WTC11 (cell line): ENCODE results near the gene SELENOF. TPM values are rescaled to one million over a fixed set of nuclear protein-coding genes. Genes with fewer than 3 reads are reported as not detected.

Experiments
- ATAC-seq: fragments of 200-7000 bp; cut with Tn5 transposase; 2 replicates; pipeline ENCODE4 v1.10.0; 2021; ENCODE audit warnings: mild to moderate bottlenecking, moderate library complexity
- CTCF ChIA-PET: fragments of 300-600 bp; sonication (Branson Sonifier 250); formaldehyde crosslinking; loops from one replicate; lab custom pipeline; 2021; ENCODE audit warnings: antibody characterized with exemption; lab: Charles Lee
- POLR2A ChIA-PET: fragments of 350-600 bp; sonication (Branson Sonifier 250); formaldehyde crosslinking; loops from one replicate; lab custom pipeline; 2021; ENCODE audit warnings: antibody characterized with exemption; lab: Charles Lee
- DNase-seq: peaks from one replicate; pipeline ENCODE4 v3.0.0; 2021; ENCODE audit warnings: low spot score
- H3K27ac Mint-ChIP-seq: 2 replicates; pipeline ENCODE4 v1.8.0; 2021; ENCODE audit warnings: mixed read lengths
- H3K27me3 Mint-ChIP-seq: 2 replicates; pipeline ENCODE4 v1.8.0; 2021; ENCODE audit warnings: low read depth, mild to moderate bottlenecking, moderate library complexity, mixed read lengths
- H3K36me3 Mint-ChIP-seq: 2 replicates; pipeline ENCODE4 v1.8.0; 2021; ENCODE audit warnings: mixed read lengths
- H3K4me1 Mint-ChIP-seq: 2 replicates; pipeline ENCODE4 v1.8.0; 2022; ENCODE audit warnings: mixed read lengths
- H3K4me3 Mint-ChIP-seq: 2 replicates; pipeline ENCODE4 v1.8.0; 2021; ENCODE audit warnings: mild to moderate bottlenecking, moderate library complexity, mixed read lengths
- H3K9me3 Mint-ChIP-seq: 2 replicates; pipeline ENCODE4 v1.8.0; 2021; ENCODE audit warnings: mixed read lengths
- ARID4B ChIP-seq: sonication (generic); formaldehyde crosslinking; IDR thresholded peaks from 2 replicates; pipeline ENCODE4 v1.8.0; 2023; ENCODE audit warnings: missing genetic modification reagents, mild to moderate bottlenecking, borderline replicate concordance
- ATF6 ChIP-seq: sonication (generic); formaldehyde crosslinking; IDR thresholded peaks from 2 replicates; pipeline ENCODE4 v1.8.1; 2023; ENCODE audit warnings: mild to moderate bottlenecking, missing genetic modification reagents
- EMX1 ChIP-seq: fragments of 250-450 bp; sonication (Bioruptor Pico); IDR thresholded peaks from 2 replicates; pipeline ENCODE4 v1.8.0; 2021; ENCODE audit warnings: mild to moderate bottlenecking
- ERG ChIP-seq: fragments of 250-450 bp; sonication (Bioruptor Pico); IDR thresholded peaks from 2 replicates; pipeline ENCODE4 v1.8.0; 2021; ENCODE audit warnings: mild to moderate bottlenecking
- FOXK1 ChIP-seq: sonication (generic); formaldehyde crosslinking; IDR thresholded peaks from 2 replicates; pipeline ENCODE4 v1.8.0; 2022; ENCODE audit warnings: mild to moderate bottlenecking, moderate library complexity, missing genetic modification reagents
- GRHL2 ChIP-seq: fragments of 250-450 bp; sonication (Bioruptor Pico); IDR thresholded peaks from 2 replicates; pipeline ENCODE4 v1.8.0; 2022; ENCODE audit warnings: mild to moderate bottlenecking, moderate library complexity; ENCODE audit not compliant: insufficient replicate concordance, severe bottlenecking
- HMGA2 ChIP-seq: fragments of 250-450 bp; sonication (Bioruptor Pico); IDR thresholded peaks from 2 replicates; pipeline ENCODE4 v1.4.0; 2021; ENCODE audit warnings: mild to moderate bottlenecking, moderate library complexity
- JUN ChIP-seq: sonication (generic); formaldehyde crosslinking; IDR thresholded peaks from 2 replicates; pipeline ENCODE4 v1.8.0; 2023; ENCODE audit warnings: mild to moderate bottlenecking, missing genetic modification reagents
- MAX ChIP-seq: sonication (generic); formaldehyde crosslinking; IDR thresholded peaks from 2 replicates; pipeline ENCODE4 v1.8.0; 2022; ENCODE audit warnings: mild to moderate bottlenecking, missing genetic modification reagents
- PRRX2 ChIP-seq: fragments of 250-450 bp; sonication (Bioruptor Pico); IDR thresholded peaks from 2 replicates; pipeline ENCODE4 v1.8.0; 2021; ENCODE audit warnings: mild to moderate bottlenecking
- STAT6 ChIP-seq: sonication (generic); formaldehyde crosslinking; conservative IDR thresholded peaks from 2 replicates; pipeline ENCODE4 v1.8.1; 2023; ENCODE audit warnings: mild to moderate bottlenecking, low read depth, missing genetic modification reagents, moderate library complexity
- ZBTB21 ChIP-seq: sonication (generic); formaldehyde crosslinking; IDR thresholded peaks from 2 replicates; pipeline ENCODE4 v1.8.1; 2023; ENCODE audit warnings: mild to moderate bottlenecking, missing genetic modification reagents, borderline replicate concordance
- ZMAT4 ChIP-seq: fragments of 250-450 bp; sonication (Bioruptor Pico); IDR thresholded peaks from 2 replicates; pipeline ENCODE4 v1.9.0; 2021; ENCODE audit warnings: mild to moderate bottlenecking
- ZNF232 ChIP-seq: sonication (generic); formaldehyde crosslinking; IDR thresholded peaks from 2 replicates; pipeline ENCODE4 v1.8.0; 2022; ENCODE audit warnings: mild to moderate bottlenecking, missing genetic modification reagents
- ZNF263 ChIP-seq: sonication (generic); formaldehyde crosslinking; IDR thresholded peaks from 2 replicates; pipeline ENCODE4 v1.8.1; 2022; ENCODE audit warnings: low read depth, mild to moderate bottlenecking, moderate library complexity, missing genetic modification reagents
- ZNF416 ChIP-seq: fragments of 250-450 bp; sonication (Bioruptor Pico); IDR thresholded peaks from 2 replicates; pipeline ENCODE4 v1.9.0; 2021; ENCODE audit warnings: mild to moderate bottlenecking, inconsistent platforms
- total RNA-seq: library from RNA; stranded (reverse); gene quantifications from 3 replicates; pipeline ENCODE4 v1.2.3, GENCODE V29; 2021

The SELENOF gene
- total RNA-seq, 1 experiment from 2014 or later, result 156 TPM

GRCh38 chr1:86865973-86866637, 47.8 kb downstream of the SELENOF start:
- Mint-ChIP-seq H3K27me3 (no peaks in the 10 kb centered on the region), H3K9me3 (no peaks in the 10 kb centered on the region), H3K4me3 (no peak overlapping the region), H3K4me1 (peaks cover 13% of the 10 kb centered on the region), H3K36me3 (peaks cover 2% of the 10 kb centered on the region; the same call in 1 of the 2 replicates), H3K27ac (no peak overlapping the region)
- POLR2A ChIA-PET, result interaction anchor here (0.6 kb wide), 2 partner anchors 49 to 424 kb away, joined by 4 read pairs; no protein-coding TSS in a partner anchor
- CTCF ChIA-PET, result interaction anchor here (0.7 kb wide), 1 partner anchor 32 kb away, joined by 5 read pairs; no protein-coding TSS in a partner anchor
- no peak for ATAC-seq
- no peak for DNase-seq
- TF ChIP-seq ARID4B (CRISPR knock-in tag) (no peak), FOXK1 (CRISPR knock-in tag) (no peak), ERG (CRISPR knock-in tag) (no peak), ZBTB21 (CRISPR knock-in tag) (no peak), PRRX2 (CRISPR knock-in tag) (no peak), ZNF263 (CRISPR knock-in tag) (no peak), ZNF232 (CRISPR knock-in tag) (no peak), STAT6 (CRISPR knock-in tag) (no peak), HMGA2 (no peak), ZMAT4 (CRISPR knock-in tag) (no peak), MAX (no peak), JUN (CRISPR knock-in tag) (no peak), GRHL2 (no peak), ATF6 (CRISPR knock-in tag) (no peak), ZNF416 (CRISPR knock-in tag) (no peak), EMX1 (no peak)
